ENCODE measurements around the gene RRAS.

RRAS gene

DNA sequence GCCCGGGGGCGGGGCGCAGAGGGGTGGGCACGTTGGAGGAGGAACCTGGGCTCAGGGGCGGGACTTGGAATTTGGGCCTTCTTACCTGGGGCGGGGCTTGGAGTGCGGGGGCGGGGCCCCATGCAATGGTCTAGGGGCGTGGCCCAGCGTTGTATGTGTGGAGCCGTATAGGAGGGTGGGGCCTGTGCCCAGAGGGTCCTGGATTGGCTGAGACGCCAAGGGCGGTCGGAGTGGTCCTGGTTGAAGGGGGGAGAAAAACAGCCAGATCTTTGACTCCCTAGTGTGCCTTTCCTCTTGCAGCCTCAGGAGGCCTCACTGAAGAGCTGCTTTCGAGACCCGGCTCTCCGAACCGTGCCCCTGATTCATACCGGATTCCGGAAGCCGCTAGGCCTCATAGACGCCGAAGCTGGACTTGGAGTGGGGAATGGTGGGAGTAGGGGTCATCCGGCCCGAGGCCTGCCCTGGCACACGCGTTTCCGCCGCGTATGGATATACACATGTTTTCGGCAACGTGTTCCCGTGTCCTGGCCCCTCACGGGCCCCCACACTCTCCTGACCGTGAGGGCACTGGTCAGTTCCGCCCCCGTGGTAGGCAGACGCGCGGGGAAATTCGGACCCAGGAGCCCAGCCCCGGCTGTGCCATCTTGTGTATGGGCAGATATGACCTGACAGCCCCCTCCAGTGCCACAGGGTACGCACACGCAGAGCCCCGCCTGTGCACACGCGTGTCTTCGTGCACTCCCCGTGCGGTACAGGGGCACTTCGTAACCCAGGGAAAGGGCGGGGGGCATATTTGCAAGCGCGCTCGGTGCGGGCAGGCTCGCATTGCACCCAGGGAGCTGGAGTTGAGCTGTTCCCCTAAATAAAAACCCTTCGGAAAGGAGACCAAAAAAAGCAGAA, 49.6 kb downstream of the RRAS start:
- DNase-seq: peak; percentile 97
- Histone ChIP-seq H3K9me3 (replicated peaks; ENCODE audit: insufficient read depth, low read length) (no peaks in the 10 kb centered on the region), H3K27me3 (replicated peaks; ENCODE audit: insufficient read depth, low read length) (no peaks in the 10 kb centered on the region), H3K9ac (ENCODE audit: low read length) (peak overlapping the region; percentile 90), H3K4me1 (ENCODE audit: low read length) (peaks cover 18% of the 10 kb centered on the region), H3K4me3 (ENCODE audit: low read length) (peak overlapping the region; percentile 93), H3K9me2 (replicated peaks; ENCODE audit: insufficient read depth, low read length) (no peaks in the 10 kb centered on the region), H3K4me2 (ENCODE audit: low read depth, low read length) (peak overlapping the region; percentile 100), H2AFZ (ENCODE audit: low read length) (peak overlapping the region; percentile 76), H3K36me3 (replicated peaks; ENCODE audit: insufficient read depth, low read length) (no peaks in the 10 kb centered on the region), H3K79me2 (ENCODE audit: low read length) (peaks cover 35% of the 10 kb centered on the region), H3F3A (ENCODE audit: insufficient read depth, low read length) (peaks cover 31% of the 10 kb centered on the region), H4K20me1 (ENCODE audit: insufficient read depth, low read length) (no peaks in the 10 kb centered on the region), H3K27ac (ENCODE audit: low read length) (peak overlapping the region; percentile 88)
- TF ChIP-seq CTCF (IDR thresholded peaks at IDR 0.05; ENCODE audit: low read length) (no peak), EZH2 (optimal IDR thresholded peaks at IDR 0.05; ENCODE audit: low read depth, low read length) (no peak), EZH2phosphoT487 (IDR thresholded peaks at IDR 0.05; ENCODE audit: low read length) (no peak)

DNA sequence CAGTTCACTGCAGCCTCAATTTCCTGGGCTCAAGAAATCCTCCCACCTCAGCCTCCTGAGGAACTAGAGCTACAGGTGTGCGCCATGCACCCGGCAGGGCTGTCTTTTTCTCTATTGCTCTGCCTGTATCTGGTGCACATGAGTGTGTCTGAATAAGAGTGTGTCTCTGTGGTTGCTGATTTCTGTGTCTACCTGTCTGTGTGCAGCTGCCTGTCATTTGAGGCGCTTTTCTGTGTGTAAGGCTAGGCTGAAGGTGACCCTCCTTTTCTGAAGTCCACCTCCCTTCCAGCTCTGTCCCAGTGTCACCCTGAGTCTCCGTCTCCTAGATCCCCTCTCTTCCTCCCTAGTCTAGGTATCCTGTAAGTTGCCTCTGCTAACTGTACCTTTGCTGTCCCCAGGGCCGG, 50.4 kb downstream of the RRAS start:
- Histone ChIP-seq H3K36me3 (replicated peaks; ENCODE audit: insufficient read depth, low read length) (no peaks in the 10 kb centered on the region), H3F3A (ENCODE audit: insufficient read depth, low read length) (peaks cover 31% of the 10 kb centered on the region), H3K27ac (ENCODE audit: low read length) (peak overlapping the region; percentile 37; the same call in 1 of the 2 replicates), H3K27me3 (replicated peaks; ENCODE audit: insufficient read depth, low read length) (no peaks in the 10 kb centered on the region), H3K9me2 (replicated peaks; ENCODE audit: insufficient read depth, low read length) (no peaks in the 10 kb centered on the region), H3K4me1 (ENCODE audit: low read length) (peaks cover 18% of the 10 kb centered on the region), H3K9me3 (replicated peaks; ENCODE audit: insufficient read depth, low read length) (no peaks in the 10 kb centered on the region), H2AFZ (ENCODE audit: low read length) (peak overlapping the region; percentile 14; the same call in 1 of the 2 replicates), H3K4me2 (ENCODE audit: low read depth, low read length) (peak overlapping the region; percentile 60), H3K79me2 (ENCODE audit: low read length) (peaks cover 30% of the 10 kb centered on the region), H3K9ac (ENCODE audit: low read length) (no peak overlapping the region), H3K4me3 (ENCODE audit: low read length) (no peak overlapping the region), H4K20me1 (ENCODE audit: insufficient read depth, low read length) (no peaks in the 10 kb centered on the region)
- no peak for TF ChIP-seq EZH2 (optimal IDR thresholded peaks at IDR 0.05; ENCODE audit: low read depth, low read length)
- TF ChIP-seq EZH2phosphoT487 (IDR thresholded peaks at IDR 0.05; ENCODE audit: low read length): no peak
- TF ChIP-seq CTCF (IDR thresholded peaks at IDR 0.05; ENCODE audit: low read length): no peak
- peak; percentile 37 for DNase-seq

GRCh38 chr19:49588365-49589122, 51.4 kb downstream of the RRAS start:
- no peak overlapping the region for H3K9ac ChIP-seq (ENCODE audit: low read length)
- no peak overlapping the region for H2AFZ ChIP-seq (ENCODE audit: low read length)
- no peaks in the 10 kb centered on the region for H3K9me2 ChIP-seq (replicated peaks; ENCODE audit: insufficient read depth, low read length)
- H4K20me1 ChIP-seq (ENCODE audit: insufficient read depth, low read length): no peaks in the 10 kb centered on the region
- H3K27ac ChIP-seq (ENCODE audit: low read length): peak overlapping the region; percentile 9; the same call in 1 of the 2 replicates
- no peaks in the 10 kb centered on the region for H3K27me3 ChIP-seq (replicated peaks; ENCODE audit: insufficient read depth, low read length)
- peaks cover 31% of the 10 kb centered on the region for H3F3A ChIP-seq (ENCODE audit: insufficient read depth, low read length)
- H3K4me1 ChIP-seq (ENCODE audit: low read length): peaks cover 13% of the 10 kb centered on the region
- H3K4me3 ChIP-seq (ENCODE audit: low read length): no peak overlapping the region
- H3K36me3 ChIP-seq (replicated peaks; ENCODE audit: insufficient read depth, low read length): no peaks in the 10 kb centered on the region
- H3K4me2 ChIP-seq (ENCODE audit: low read depth, low read length): no peak overlapping the region
- no peaks in the 10 kb centered on the region for H3K9me3 ChIP-seq (replicated peaks; ENCODE audit: insufficient read depth, low read length)
- DNase-seq: peak; percentile 64
- TF ChIP-seq EZH2phosphoT487 (IDR thresholded peaks at IDR 0.05; ENCODE audit: low read length): no peak
- no peak for TF ChIP-seq EZH2 (optimal IDR thresholded peaks at IDR 0.05; ENCODE audit: low read depth, low read length)
- no peak for TF ChIP-seq CTCF (IDR thresholded peaks at IDR 0.05; ENCODE audit: low read length)
- H3K79me2 ChIP-seq (ENCODE audit: low read length): peaks cover 20% of the 10 kb centered on the region
